SH-SY5Y (cell line): ENCODE results near the gene PBX1.

ENCODE experiments used
- GATA2 ChIP-seq: IDR thresholded peaks from 2 replicates; pipeline ENCODE4 v1.6.1; 2011; ENCODE audit warnings: mild to moderate bottlenecking, low read depth, low read length
- GATA3 ChIP-seq: IDR thresholded peaks from 2 replicates; pipeline ENCODE4 v1.6.1; 2011; ENCODE audit warnings: low read depth, mild to moderate bottlenecking, low read length, moderate library complexity

PBX1 gene

DNA sequence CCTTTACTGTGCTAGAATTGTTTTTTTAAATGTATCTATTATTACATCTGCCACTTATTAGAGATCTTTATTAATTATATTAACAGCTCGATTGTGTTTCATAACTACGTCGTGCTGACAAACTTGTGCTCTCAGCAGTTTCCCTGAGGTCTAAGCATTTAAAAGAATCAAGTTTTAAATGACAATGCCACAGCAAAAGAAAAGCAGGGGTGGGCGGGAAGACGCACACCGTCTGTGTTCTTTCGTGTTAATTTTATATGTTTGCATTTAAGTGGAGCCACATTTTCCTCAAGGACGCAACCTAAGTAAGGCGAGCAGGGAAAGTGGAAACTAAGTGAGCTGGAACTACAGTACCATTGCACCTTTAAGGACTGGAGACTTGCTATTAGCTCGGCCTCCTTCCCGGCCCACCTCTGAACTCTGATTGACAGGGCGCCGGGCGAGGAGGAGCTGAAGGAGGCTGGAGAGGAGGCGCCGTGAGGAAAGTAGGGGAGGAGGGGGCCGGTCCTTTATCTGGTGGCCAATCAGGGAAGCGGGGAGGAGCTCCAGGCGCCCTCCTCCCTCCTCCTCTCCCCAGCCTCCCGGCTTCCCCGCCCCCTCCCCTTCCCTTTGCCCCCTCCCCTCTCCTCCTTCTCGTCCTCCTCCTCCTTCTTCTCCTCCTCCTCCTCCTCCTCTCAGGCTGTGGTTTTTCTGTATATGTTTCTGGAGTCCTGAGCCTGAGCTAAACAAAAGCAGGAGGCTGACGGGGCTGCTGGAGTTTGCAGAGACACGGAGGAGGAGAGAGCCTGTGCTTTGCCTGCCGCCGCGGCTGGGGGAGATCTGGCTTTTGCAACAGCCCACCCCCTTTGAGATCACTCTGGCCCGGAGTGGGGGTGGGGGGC lies at the start of gene PBX1:
Gene PBX1, plus strand, starts transcription at position 724 of the 881 bp plus-strand sequence.
- TF ChIP-seq GATA2 (peak; percentile 54), GATA3 (no peak)

DNA sequence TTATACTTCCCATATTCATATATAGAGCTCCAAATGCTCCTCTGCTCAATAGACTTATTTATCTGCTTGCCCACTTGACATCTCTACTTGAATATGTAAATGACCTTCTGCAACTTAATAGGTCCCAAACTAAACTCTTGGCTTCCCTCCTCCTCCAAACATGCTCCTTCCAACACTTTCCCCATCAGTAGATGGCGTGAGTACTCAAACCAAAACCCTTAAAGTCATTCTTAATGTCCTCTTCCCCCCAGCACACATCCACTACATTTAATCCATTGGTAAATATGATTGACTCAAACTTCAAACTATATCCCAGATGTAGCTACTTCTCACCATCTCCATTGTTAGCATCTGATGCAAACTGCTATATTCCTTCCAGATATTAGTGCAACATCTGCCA lies 48.5 kb upstream of the PBX1 start:
- TF ChIP-seq GATA2 (no peak), GATA3 (no peak)

DNA sequence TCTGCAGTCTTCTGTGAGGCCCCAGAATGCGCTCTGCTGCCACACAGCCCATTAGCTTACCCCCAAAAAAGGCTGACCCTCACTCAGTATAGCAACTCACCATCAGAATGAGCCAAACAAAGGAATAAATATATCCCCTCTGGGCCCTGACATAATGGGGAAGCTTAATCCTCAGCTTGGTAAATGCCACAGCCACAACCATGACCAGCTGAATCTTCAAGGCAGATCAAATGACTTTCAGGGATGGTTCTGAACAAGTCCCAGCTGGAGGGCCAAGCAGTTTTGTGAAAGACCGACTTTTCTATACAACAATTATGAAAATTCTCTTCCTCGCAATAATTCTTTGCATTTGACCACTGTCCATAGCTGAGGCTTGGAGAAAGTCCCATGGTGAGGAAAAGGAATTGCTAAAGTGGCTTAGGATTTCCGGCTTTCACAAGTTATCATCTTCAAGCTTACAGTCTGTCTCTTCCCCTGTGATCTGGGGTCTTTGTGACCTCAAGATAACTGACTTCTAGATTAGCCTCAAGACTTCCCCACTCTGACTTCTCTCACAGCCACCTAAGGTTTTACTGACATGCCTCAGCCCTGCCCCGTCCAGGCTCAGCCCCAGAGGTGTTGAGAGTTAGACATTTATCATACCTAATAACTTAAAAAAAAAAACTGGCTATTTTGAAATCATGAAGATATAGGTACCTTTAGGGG lies 47.8 kb upstream of the PBX1 start:
- TF ChIP-seq GATA3 (no peak), GATA2 (no peak)

DNA sequence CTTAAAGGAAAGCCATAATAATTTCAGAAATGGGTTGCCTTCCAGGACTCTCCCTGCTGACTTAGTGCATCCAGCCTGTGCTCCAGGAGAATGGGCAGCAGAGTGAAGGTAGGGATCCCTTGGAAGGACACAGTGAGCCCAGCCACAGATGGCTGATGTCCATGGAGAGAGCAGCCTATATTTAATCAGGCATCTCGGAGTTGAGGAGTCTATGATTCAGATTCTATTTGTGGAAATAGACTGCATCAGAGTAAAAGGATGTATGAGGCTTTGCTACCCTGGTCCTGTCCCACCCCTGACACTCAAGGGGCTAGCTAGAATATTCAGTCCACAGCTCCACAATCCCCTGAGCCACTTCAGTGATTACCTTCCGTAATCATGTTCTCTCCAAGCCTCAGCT lies 43.8 kb upstream of the PBX1 start:
- TF ChIP-seq GATA2 (no peak), GATA3 (no peak)

DNA sequence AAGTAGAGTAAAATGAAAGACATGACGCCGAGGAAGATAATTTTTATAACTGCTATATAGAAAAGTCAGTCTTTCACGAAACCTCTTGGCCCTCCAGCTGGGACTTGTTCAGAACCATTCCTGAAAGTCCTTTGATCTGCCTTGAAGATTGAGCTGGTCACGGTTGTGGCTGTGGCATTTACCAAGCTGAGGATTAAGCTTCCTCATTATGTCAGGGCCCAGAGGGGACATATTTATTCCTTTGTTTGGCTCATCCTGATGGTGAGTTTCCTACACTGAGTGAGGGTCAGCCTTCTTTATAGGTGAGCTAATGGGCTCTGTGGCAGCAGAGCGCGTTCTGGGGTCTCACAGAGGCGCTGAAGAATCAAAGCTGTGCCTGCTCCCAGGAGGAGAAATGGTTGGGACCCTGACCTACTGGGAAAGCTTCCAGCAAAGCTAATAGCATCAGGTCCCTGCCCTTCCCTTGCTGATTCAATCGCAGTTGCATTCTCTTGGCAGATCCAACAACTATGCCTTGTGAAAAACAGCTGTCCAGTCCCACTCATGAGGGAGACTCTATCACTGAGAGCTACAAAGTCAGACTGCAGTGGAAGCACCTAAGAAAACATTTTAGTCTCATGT lies 43.2 kb upstream of the PBX1 start:
- no peak for TF ChIP-seq GATA3
- no peak for TF ChIP-seq GATA2

DNA sequence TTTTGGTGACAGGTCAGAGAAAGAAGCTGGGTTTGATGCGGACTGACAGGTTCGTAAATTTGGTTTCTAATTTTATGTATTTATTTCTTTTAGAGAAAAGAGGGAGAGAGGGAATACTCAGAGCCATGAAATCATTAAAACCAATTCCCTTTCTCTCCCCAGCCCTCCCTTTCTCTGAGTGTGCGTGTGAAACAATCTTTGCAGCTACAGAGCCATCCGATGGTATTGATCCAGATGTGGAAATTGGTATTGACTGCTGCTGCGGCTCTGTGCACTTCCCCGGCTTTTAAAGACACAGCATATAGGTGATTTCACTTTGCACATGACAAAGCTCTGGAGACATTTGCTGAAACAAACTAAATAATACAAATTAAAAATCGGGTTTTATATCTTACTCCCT lies 42.4 kb upstream of the PBX1 start:
- no peak for TF ChIP-seq GATA3
- no peak for TF ChIP-seq GATA2

DNA sequence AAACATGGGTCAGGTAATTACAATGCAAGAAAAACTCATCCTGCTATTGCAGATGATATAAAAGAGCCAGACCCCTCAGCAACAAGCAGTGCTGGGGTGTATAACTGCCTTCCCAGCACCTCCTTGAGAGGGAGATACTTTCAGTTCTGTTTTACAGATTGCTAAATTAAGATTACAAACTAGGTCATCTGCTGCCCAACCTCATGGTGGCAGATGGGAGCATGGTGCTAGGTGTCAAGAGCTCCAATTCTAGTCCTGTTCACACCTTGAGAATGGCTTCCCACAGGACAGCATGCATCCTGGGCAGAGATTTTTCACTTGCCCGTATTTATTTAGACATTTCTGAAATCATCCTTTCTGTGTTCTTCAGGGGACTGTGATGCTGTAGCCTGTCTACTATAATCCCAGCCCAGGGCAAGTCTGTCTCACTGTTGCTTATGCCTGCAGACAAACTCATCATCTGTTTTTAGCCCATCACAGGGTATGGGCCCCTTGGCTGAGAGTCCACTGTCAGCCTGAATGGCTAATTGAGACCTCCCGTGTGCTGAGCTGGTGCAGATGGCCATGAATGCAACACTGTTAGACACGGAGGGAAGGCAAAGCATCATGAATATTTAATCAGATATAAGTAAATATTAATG lies 40.2 kb upstream of the PBX1 start:
- no peak for TF ChIP-seq GATA3
- TF ChIP-seq GATA2: no peak

DNA sequence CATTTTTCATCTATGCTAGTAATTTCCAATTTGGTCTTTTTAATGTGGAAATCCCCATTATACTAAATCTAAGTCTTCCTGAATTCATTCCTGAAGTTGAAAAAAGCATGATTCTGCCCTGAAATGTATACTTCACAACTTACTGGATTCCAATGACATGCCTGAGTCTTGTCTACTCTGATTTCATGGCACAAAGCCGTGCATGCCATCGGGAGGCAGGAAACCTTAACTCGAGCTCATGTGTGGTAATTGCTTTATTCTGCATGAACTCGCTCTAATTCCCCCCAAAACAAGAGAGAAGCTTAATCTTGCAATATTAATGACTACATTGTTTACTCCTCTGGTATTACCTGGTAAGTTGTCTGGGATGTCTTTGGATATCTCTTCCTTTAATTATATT lies 39.6 kb upstream of the PBX1 start:
- no peak for TF ChIP-seq GATA3
- no peak for TF ChIP-seq GATA2

DNA sequence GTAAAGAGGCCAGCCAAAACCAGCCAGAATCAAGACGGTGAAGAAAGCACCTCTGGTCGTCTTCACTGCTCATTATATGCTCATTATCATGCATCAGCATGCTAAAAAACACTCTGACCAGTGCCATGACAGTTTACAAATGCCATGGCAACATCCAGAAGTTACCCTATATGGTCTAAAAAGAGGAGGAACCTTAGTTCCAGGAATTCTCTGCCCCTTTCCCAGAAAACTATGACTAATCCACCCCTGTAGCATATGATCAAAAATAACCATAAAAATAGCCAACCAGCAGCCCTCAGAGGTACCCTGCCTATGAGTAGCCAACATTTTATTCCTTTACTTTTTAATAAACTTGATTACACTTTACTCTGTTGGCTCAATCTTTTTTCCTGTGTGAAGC lies 34.2 kb upstream of the PBX1 start:
- TF ChIP-seq GATA2: no peak
- no peak for TF ChIP-seq GATA3

DNA sequence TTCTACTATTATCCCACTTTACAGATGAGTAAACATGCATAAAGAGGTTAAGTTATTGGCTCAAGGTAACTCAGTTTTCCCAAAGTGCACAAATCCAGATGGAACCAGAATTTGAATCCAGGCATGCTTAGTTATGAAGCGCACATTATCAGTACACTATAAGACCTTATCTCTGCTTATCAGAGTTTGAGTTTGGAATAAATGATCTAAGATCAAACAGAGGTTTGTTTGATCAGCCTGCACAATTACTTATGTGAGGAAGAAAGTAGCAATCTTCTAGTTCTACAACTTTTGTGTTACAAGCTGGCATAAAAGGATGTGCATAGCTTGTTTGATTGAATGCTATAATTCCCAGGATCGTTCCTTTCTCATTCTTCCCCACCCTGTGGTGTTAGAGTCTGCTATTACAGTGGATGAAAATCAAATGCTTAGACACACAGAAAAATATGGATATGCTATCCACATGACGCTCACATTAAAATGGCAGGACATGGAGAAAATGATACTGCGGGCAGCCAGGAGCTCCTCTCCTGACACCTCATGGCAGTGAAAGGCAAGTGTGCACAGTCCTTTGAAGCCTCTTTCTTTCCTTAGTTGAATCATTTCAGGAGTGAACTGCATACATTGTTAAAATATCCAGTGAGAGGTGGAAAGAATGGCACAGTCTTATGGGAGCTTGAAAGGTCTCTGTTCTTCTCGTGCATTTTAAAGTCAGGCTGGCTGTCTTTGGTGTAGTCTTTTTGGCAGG lies 23.9 kb upstream of the PBX1 start:
- TF ChIP-seq GATA2 (no peak), GATA3 (no peak)

DNA sequence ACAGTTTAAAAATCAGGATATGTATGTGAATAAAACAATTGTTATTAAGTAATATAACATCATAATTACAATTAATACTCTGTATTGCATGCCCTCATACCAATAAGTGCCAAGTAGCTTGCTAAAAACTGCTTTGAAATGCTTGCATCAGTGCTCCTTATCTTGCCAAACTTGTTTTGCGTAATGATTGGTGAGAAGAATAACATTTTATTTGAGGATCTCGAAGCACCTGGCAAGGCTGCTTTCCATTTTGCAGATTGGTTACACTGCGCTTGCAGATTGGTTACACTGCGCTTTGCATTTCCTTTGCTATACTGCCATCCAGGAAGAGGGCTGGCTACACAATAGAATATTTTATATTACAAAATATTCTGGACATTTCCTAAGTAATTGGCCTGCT lies 1.7 kb upstream of the PBX1 start:
- no peak for TF ChIP-seq GATA2
- no peak for TF ChIP-seq GATA3

DNA sequence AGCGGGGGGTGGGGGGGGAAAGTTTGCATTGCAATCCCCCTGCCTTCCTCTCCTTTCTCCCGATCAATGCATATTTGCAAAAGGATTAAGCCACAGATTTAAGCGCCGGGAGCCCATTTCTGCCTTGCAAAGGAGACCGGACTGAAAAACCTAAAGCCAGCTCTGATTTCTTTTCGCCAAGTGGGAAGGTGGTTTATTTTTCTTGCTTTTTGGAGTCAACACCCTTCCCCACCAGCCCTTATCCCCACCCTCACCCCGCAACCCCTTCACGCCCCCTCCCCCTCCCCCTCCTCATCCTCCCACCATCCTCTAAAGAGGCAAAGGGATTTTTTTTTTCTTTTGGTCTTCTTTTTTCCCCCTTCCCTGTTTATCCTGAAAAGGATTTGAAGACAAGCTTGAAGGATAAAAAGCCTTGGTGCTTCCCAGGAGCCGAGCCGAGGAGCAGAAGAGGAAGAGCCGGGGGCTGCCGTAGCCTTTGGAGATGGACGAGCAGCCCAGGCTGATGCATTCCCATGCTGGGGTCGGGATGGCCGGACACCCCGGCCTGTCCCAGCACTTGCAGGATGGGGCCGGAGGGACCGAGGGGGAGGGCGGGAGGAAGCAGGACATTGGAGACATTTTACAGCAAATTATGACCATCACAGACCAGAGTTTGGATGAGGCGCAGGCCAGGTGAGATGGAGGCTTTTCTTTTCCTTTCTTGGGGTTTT lies 513 bp downstream of the PBX1 start:
- TF ChIP-seq GATA3 (no peak), GATA2 (no peak)

DNA sequence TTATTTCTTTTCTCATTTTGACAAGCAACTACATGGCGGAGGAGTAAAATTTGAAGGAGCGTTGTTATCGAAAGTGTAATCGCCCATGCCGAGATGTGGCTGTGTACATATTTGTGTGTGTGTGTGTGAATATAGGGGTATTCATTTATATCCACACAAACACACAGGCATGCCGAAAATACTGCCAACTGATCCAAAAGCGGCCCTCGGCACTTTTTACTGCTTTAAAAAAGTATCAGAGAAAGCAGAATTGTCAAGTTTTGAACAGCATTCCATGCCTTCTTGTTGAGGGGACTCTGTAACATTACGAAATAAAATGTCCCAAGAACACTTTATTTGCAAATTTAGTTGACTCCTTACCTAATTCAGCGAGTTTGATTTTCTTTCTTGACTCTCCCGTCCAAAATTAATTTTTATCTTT lies 1.1 kb downstream of the PBX1 start:
- TF ChIP-seq GATA2: 0 out of 2 replicates have a peak, but pooled peaks have one; percentile 23
- TF ChIP-seq GATA3: no peak

DNA sequence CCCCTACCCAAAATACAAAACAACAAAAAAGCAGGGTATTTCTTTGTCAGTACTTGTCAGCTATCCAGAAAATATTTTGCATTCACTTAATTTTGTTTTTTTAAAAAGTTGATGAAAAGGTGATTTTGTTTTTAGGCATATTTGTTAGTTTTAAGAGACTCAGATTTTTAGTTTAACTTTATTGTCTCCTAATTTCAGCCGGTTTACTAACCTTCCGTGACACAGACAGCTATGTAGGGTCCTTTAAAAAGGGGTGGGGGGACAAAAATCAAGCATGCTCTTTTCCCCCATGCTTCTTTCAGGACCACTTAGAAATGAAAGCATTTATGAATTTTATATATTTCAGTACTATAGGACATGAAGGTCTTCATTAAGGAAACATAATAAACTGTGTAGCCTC lies 1.6 kb downstream of the PBX1 start:
- TF ChIP-seq GATA3 (no peak), GATA2 (no peak)
